CD4-positive, alpha-beta T cell treated with Interleukin-6 at 100 ng/mL for 8 hours (primary cell): ENCODE data around the gene SEMA3A.

Experiments
- DNase-seq: peaks from one replicate; pipeline ENCODE4 v3.0.0-alpha.2; 2020; ENCODE audit warnings: mixed read lengths, low spot score

Gene SEMA3A

GRCh38 chr7:83921941-83922607, 272.5 kb downstream of the SEMA3A start:
- DNase-seq = no peak

DNA sequence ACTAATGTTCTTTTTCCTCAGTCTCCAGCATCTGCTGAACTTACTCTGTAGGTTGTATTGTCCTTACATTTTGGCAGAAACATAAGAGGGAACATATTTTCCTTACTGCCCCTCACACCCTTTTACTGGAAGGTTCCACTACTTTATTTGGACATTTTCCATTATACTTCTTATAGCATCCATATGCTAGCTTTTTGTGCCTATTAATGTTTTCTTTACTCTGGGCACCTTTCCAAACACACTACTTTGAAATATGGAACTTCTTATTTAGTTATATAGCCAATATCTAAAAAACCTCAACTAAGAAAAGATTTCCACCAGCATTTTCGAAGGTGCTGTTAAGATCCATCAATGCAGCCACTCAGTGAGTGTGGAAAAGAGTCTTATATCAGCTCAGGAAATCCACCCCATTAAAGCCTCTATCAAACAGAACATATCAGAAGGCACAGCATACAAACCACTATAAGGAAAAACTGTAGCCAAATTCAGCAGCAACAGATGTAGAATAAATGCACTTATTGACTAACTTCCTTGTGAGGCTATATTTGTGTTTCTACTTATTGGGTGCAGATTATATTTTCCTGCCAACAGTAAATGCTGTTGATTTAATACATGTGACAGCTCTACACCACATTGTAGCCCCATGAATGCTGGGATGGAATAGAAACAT, 273.2 kb downstream of the SEMA3A start:
- no peak for DNase-seq

DNA sequence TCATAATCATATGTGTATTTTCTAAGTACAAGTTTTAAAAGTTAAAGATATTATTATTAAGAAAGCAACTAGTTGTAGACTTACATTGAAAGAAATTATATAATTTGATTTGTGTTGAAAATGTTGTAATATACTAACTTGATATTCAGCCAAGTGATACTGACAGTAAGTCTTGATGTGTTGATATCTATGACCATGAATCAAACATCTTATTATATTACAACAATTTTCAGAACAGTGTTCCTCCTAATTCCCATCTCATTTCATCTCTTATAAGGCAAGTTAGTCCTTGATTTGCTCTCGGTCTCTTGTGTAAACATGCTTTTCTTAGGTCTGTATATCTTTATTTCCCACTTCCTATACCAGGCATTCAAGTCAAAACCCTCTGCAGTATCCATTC, 276.4 kb downstream of the SEMA3A start:
- no peak for DNase-seq

GRCh38 chr7:83913174-83913573, 281.4 kb downstream of the SEMA3A start:
- DNase-seq = no peak

DNA sequence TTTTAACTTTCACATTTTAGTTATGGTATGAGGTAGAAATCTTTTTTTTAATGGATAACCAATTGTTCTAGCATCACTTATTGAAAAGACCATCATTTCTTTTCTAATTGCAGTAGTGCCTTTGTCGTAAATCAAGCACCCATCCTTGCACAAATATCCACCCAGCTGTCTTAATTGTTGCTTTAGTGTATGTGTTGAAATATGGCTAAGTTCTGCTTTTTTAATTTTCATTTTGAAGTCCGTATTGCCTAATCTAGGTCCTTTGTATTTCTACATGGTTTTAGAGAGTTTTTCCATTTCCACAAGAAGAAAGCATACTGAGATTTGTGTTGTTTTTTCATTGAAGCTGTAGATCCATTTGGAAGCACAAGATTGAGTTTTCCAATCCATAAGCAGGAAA, 286.1 kb downstream of the SEMA3A start:
- DNase-seq = no peak
